ENCODE data around the gene ANKS4B. TPM values are rescaled to one million over a fixed set of nuclear protein-coding genes. Genes with fewer than 3 reads are reported as not detected.

Gene ANKS4B
- total RNA-seq, 1 experiment from 2014 or later, result 0.09 TPM

- no peak overlapping the region for H3K9ac ChIP-seq (ENCODE audit: extremely low read depth, insufficient read length, low read length)
- H3T11ph ChIP-seq (ENCODE audit: low read length), result no peak overlapping the region
- H3K4me1 ChIP-seq (ENCODE audit: insufficient read depth, low read length), result no peaks in the 10 kb centered on the region
These were observed 23.8 kb downstream of the ANKS4B start for GRCh38 chr16:21257284-21257683.

More at GRCh38 chr16:21257284-21257683, 23.8 kb downstream of the ANKS4B start:
- Histone ChIP-seq H3K4me2 (ENCODE audit: insufficient read depth, insufficient read length, low read length) (no peak overlapping the region), H2BK120ac (ENCODE audit: low read depth, low read length, poor library complexity, severe bottlenecking) (no peak overlapping the region), H4K5ac (ENCODE audit: insufficient read length, low read depth, low read length) (no peak overlapping the region), H3K79me2 (ENCODE audit: insufficient read depth, low read length) (no peaks in the 10 kb centered on the region), H2BK12ac (ENCODE audit: insufficient read length, low read depth, low read length) (no peak overlapping the region), H2AFZ (ENCODE audit: low read length) (no peak overlapping the region), H4K91ac (ENCODE audit: insufficient read length, low read depth, low read length) (no peak overlapping the region), H2BK20ac (ENCODE audit: low read depth, low read length, poor library complexity, severe bottlenecking) (no peak overlapping the region), H4K8ac (replicated peaks; ENCODE audit: insufficient read length, low read depth, low read length) (no peak overlapping the region), H3K27ac (ENCODE audit: insufficient read length, low read depth, low read length) (no peak overlapping the region), H2BK15ac (ENCODE audit: low read depth, low read length) (no peak overlapping the region), H3K4ac (ENCODE audit: low read depth, low read length) (no peak overlapping the region), H2AK5ac (ENCODE audit: insufficient read length, low read length) (no peak overlapping the region), H3K9me3 (ENCODE audit: control insufficient read depth, low read depth, low read length) (no peaks in the 10 kb centered on the region), H3K23me2 (ENCODE audit: insufficient read length, low read depth, low read length, poor library complexity, severe bottlenecking) (no peaks in the 10 kb centered on the region), H3K14ac (ENCODE audit: insufficient read depth, low read length) (no peak overlapping the region), H3K56ac (ENCODE audit: insufficient read length, low read depth, low read length) (no peak overlapping the region), H4K20me1 (ENCODE audit: control insufficient read depth, insufficient read depth, insufficient read length) (no peaks in the 10 kb centered on the region), H2BK5ac (ENCODE audit: insufficient read length, low read length) (no peak overlapping the region), H3K79me1 (ENCODE audit: insufficient read depth, low read depth, low read length, poor library complexity, severe bottlenecking) (no peaks in the 10 kb centered on the region), H3K27me3 (ENCODE audit: insufficient read depth, low read length) (no peaks in the 10 kb centered on the region), H3K18ac (ENCODE audit: insufficient read length, low read depth, low read length) (no peak overlapping the region), H3K23ac (ENCODE audit: insufficient read length, low read depth, low read length) (no peak overlapping the region)
- Mint-ChIP-seq H3K27me3 (ENCODE audit: low read depth) (no peaks in the 10 kb centered on the region), H3K4me1 (0 out of 4 replicates have a peak, but pooled peaks cover 0 to 2% of the 10 kb centered on the region in 2 experiments), H3K27ac (no peak overlapping the region), H3K9me3 (no peaks in the 10 kb centered on the region; a peak in 1 of 5 replicates), H3K4me3 (no peak overlapping the region), H3K36me3 (ENCODE audit: insufficient read depth in 1 of 3, low read depth in 3 of 3) (peaks cover 0 to 5% (median 3%) of the 10 kb centered on the region in 3 experiments; a peak in 3 of 7 replicates)
- TF ChIP-seq CTCF (conservative IDR thresholded peaks at IDR 0.05), result no peak
- WGBS (ENCODE audit: extremely low coverage, insufficient read length, low lambda C conversion rate), result no CpG with 5 or more reads among the region's 4 CpGs
- no peak for DNase-seq
